Measurements from ENCODE around the gene MAPK14.
"Not testable (repeated sequence)": the region's sequence is repeated elsewhere in the genome, so short reads cannot be mapped to it uniquely, and the experiment has no call there.

The MAPK14 gene

GRCh38 chr6:36067374-36068011 lies 39.9 kb downstream of the MAPK14 start:
- intact Hi-C loops (cut with DNase I), result no loop called here
- no peak for DNase-seq

- intact Hi-C loops (cut with DNase I), result no loop called here
- no peak for DNase-seq
These were observed 40.4 kb downstream of the MAPK14 start for GRCh38 chr6:36068012-36068392.

GRCh38 chr6:36068586-36068985 lies 41.0 kb downstream of the MAPK14 start:
- no peak for DNase-seq
- intact Hi-C loops (cut with DNase I), result no loop called here

GRCh38 chr6:36069573-36069972 lies 42.0 kb downstream of the MAPK14 start:
- no peak for DNase-seq
- intact Hi-C loops (cut with DNase I), result no loop called here

GRCh38 chr6:36070252-36070651 lies 42.6 kb downstream of the MAPK14 start:
- intact Hi-C loops (cut with DNase I), result no loop called here
- no peak for DNase-seq

GRCh38 chr6:36071281-36071680 lies 43.7 kb downstream of the MAPK14 start:
- no peak for DNase-seq
- intact Hi-C loops (cut with DNase I), result no loop called here

- no peak for DNase-seq
- intact Hi-C loops (cut with DNase I), result no loop called here
These were observed 44.1 kb downstream of the MAPK14 start for GRCh38 chr6:36071714-36072113.

GRCh38 chr6:36072681-36073080 lies 45.1 kb downstream of the MAPK14 start:
- no peak for DNase-seq
- intact Hi-C loops (cut with DNase I), result no loop called here

GRCh38 chr6:36073587-36073986 lies 46.0 kb downstream of the MAPK14 start:
- intact Hi-C loops (cut with DNase I), result no loop called here
- DNase-seq, result no peak

GRCh38 chr6:36075656-36076055 lies 48.0 kb downstream of the MAPK14 start:
- no peak for DNase-seq

GRCh38 chr6:36076178-36077063 lies 48.8 kb downstream of the MAPK14 start:
- no peak for DNase-seq
- intact Hi-C loops (cut with DNase I), result no loop called here

More at GRCh38 chr6:36075656-36076055, 48.0 kb downstream of the MAPK14 start:
- intact Hi-C loops (cut with DNase I), result no loop called here

- no peak for DNase-seq
- intact Hi-C loops (cut with DNase I), result no loop called here
These were observed 50.6 kb downstream of the MAPK14 start for GRCh38 chr6:36078159-36078558.

GRCh38 chr6:36079601-36080000 lies 52.0 kb downstream of the MAPK14 start:
- no peak for DNase-seq
- intact Hi-C loops (cut with DNase I), result no loop called here

GRCh38 chr6:36082318-36082717 lies 54.7 kb downstream of the MAPK14 start:
- DNase-seq, result no peak
- intact Hi-C loops (cut with DNase I), result no loop called here

- DNase-seq, result no peak
- intact Hi-C loops (cut with DNase I), result no loop called here
These were observed 55.8 kb downstream of the MAPK14 start for GRCh38 chr6:36083446-36083845.

GRCh38 chr6:36088204-36088603 lies 60.6 kb downstream of the MAPK14 start:
- intact Hi-C loops (cut with DNase I); DNase-seq: not testable (repeated sequence)

GRCh38 chr6:36089048-36089447 lies 61.4 kb downstream of the MAPK14 start:
- intact Hi-C loops (cut with DNase I), result no loop called here
- no peak for DNase-seq

GRCh38 chr6:36094238-36094637 lies 66.6 kb downstream of the MAPK14 start:
- intact Hi-C loops (cut with DNase I), result no loop called here
- no peak for DNase-seq

- DNase-seq, result peak; percentile 71 to 97 (median 86)
- intact Hi-C loops (cut with DNase I), result loop anchor here (1.0 kb wide), 1 partner anchor 68 kb away; the partner anchor contains the start of gene MAPK14
These were observed 67.3 kb downstream of the MAPK14 start for GRCh38 chr6:36094753-36095496.

- intact Hi-C loops (cut with DNase I), result loop anchor here (1.0 kb wide), 1 partner anchor 68 kb away; the partner anchor contains the start of gene MAPK14
- no peak for DNase-seq
These were observed 68.1 kb downstream of the MAPK14 start for GRCh38 chr6:36095497-36096391.
